ENCODE data around the gene CXCL11. TPM values are rescaled to one million over a fixed set of nuclear protein-coding genes. Genes with fewer than 3 reads are reported as not detected.
"Not testable (repeated sequence)": the region's sequence is repeated elsewhere in the genome, so short reads cannot be mapped to it uniquely, and the experiment has no call there.

The CXCL11 gene
- total and polyA plus RNA-seq, 9 of the 15 experiments (the other 6 are each of a cell fraction or from before 2014, with no cell fraction given), result 2.1 to 9.1 (median 4.5) TPM

DNA sequence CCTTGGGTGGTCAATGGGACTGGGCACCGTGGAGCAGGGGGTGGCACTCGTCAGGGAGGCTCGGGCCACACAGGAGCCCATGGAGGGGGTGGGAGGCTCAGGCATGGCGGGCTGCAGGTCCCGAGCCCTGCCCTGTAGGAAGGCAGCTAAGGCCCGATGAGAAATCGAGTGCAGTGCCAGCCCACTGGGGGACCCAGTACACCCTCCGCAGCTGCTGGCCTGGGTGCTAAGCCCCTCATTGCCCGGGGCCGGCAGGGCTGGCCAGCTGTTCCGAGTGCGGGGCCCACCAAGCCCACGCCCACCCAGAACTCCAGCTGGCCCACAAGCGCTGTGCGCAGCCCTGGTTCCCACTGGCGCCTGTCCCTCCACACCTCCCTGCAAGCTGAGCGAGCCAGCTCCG lies 7.4 kb upstream of the CXCL11 start:
- POLR2A ChIA-PET, result interaction anchor here (1.0 kb wide), 1 partner anchor 11 kb away, joined by 3 read pairs; no protein-coding TSS in a partner anchor
- not testable (repeated sequence) for H3K9me1 ChIP-seq (ENCODE audit: control insufficient read depth, insufficient read depth, low read length)

DNA sequence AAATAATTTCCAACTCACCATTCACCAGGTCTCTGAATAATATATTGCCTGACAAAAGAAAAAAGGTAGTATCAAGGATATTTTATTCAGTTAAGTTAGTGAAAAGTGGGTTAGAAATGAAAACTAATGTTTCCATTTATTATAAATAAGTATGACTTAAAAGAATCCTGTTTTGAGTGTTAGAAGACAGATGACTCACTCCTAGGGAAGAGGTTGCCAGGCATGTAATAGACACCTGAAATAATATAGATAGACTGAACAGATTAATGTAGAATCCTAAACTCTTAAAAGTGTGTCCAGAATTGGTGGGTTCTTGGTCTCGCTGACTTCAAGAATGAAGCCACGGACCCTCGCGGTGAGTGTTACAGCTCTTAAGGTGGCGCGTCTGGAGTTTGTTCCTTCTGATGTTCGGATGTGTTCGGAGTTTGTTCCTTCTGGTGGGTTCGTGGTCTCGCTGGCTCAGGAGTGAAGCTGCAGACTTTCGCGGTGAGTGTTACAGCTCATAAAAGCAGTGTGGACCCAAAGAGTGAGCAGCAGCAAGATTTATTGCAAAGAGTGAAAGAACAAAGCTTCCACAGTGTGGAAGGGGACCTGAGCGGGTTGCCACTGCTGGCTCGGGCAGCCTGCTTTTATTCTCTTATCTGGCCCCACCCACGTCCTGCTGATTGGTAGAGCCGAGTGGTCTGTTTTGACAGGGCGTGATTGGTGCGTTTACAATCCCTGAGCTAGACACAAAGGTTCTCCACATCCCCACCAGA lies 6.5 kb upstream of the CXCL11 start:
- CTCF ChIA-PET (ENCODE audit: low intra/inter-chr PET ratio); DNase-seq (ENCODE audit: extremely low read depth in 1 of 4, low spot score in 3 of 4); H3K9me1 ChIP-seq (ENCODE audit: control insufficient read depth, insufficient read depth, low read length); H2AFZ ChIP-seq (ENCODE audit: low read depth, low read length); H3K9ac ChIP-seq (ENCODE audit: insufficient read depth in 1 of 2, low read depth in 2 of 2, low read length in 2 of 2); H3K27me3 ChIP-seq (ENCODE audit: control insufficient read depth in 2 of 2, insufficient read depth in 2 of 2, low read length in 2 of 2); in situ Hi-C loops (cut with MboI); H3K79me2 ChIP-seq (ENCODE audit: control insufficient read depth, insufficient read depth, low read length); POLR2A ChIA-PET; intact Hi-C loops (cut with micrococcal nuclease); H3K4me2 ChIP-seq (ENCODE audit: insufficient read depth, low read length); H4K20me1 ChIP-seq (replicated peaks; ENCODE audit: control insufficient read depth, insufficient read depth, low read length); FAIRE-seq; H3K4me3 ChIP-seq; BruUV-seq (replicated peaks); H3K27ac ChIP-seq (ENCODE audit: extremely low read depth, low read depth, low read length); H3K4me1 ChIP-seq (replicated peaks in 1 of 2; ENCODE audit: control insufficient read depth in 2 of 2, insufficient read depth in 2 of 2, low read length in 2 of 2); H3K36me3 ChIP-seq (ENCODE audit: control insufficient read depth, insufficient read depth, low read length); H3K9me3 ChIP-seq (replicated peaks; ENCODE audit: control insufficient read depth, insufficient read depth, low read depth, low read length): not testable (repeated sequence)
- peak; percentile 25; the same call in 1 of the 3 replicates for ATAC-seq
- WGBS (ENCODE audit: insufficient coverage, low coverage, missing lambda C conversion rate), result 45% methylated on average over 12 of the region's 18 CpGs

More for the DNA sequence above, 7.4 kb upstream of the CXCL11 start:
- H3K27ac ChIP-seq (ENCODE audit: extremely low read depth, low read depth, low read length); H3K36me3 ChIP-seq (ENCODE audit: control insufficient read depth, insufficient read depth, low read length); H4K20me1 ChIP-seq (replicated peaks; ENCODE audit: control insufficient read depth, insufficient read depth, low read length); H3K4me2 ChIP-seq (ENCODE audit: insufficient read depth, low read length); H3K9me3 ChIP-seq (replicated peaks; ENCODE audit: control insufficient read depth, insufficient read depth, low read depth, low read length); ATAC-seq; H3K27me3 ChIP-seq (ENCODE audit: control insufficient read depth in 2 of 2, insufficient read depth in 2 of 2, low read length in 2 of 2); DNase-seq (ENCODE audit: extremely low read depth in 1 of 4, low spot score in 3 of 4); intact Hi-C loops (cut with micrococcal nuclease); H3K79me2 ChIP-seq (ENCODE audit: control insufficient read depth, insufficient read depth, low read length); FAIRE-seq; in situ Hi-C loops (cut with MboI); H3K9ac ChIP-seq (ENCODE audit: insufficient read depth in 1 of 2, low read depth in 2 of 2, low read length in 2 of 2); H2AFZ ChIP-seq (ENCODE audit: low read depth, low read length); CTCF ChIA-PET (ENCODE audit: low intra/inter-chr PET ratio); H3K4me1 ChIP-seq (replicated peaks in 1 of 2; ENCODE audit: control insufficient read depth in 2 of 2, insufficient read depth in 2 of 2, low read length in 2 of 2); BruUV-seq (replicated peaks); H3K4me3 ChIP-seq: not testable (repeated sequence)
- 56% methylated on average over 11 of the region's 18 CpGs for WGBS (ENCODE audit: insufficient coverage, low coverage, missing lambda C conversion rate)
- peak; percentile 39 for TF ChIP-seq RBFOX2 (IDR thresholded peaks at IDR 0.05; ENCODE audit: low read depth, low read length)
